ENCODE data around the gene ADAMTSL5. TPM values are rescaled to one million over a fixed set of nuclear protein-coding genes. Genes with fewer than 3 reads are reported as not detected.

The ADAMTSL5 gene
- total RNA-seq, 1 experiment from 2014 or later: 20.6 TPM

- POLR2A ChIA-PET: no interaction called here
- H3K9me3 ChIP-seq (ENCODE audit: control insufficient read depth, insufficient read depth, low read depth, low read length): no peaks in the 10 kb centered on the region
- H3K4me3 ChIP-seq (ENCODE audit: low read depth in 2 of 2, low read length in 2 of 2): no peak overlapping the region
- no peaks in the 10 kb centered on the region for H3K4me1 ChIP-seq (ENCODE audit: control insufficient read depth, insufficient read depth, low read length)
- ATAC-seq (no peak), DNase-seq (ENCODE audit: low read depth, low spot score) (no peak)
- intact Hi-C loops (cut with micrococcal nuclease; ENCODE audit: unreplicated experiment) (no loop called here), in situ Hi-C loops (cut with HindIII; ENCODE audit: low pct_unique_long_range_greater_than_20kb, low sequenced_read_pairs) (no loop called here)
- BruUV-seq (replicated peaks): no TSS peak
- H3K27me3 ChIP-seq (ENCODE audit: control insufficient read depth, insufficient read depth, low read length): no peaks in the 10 kb centered on the region; the same call in 1 of the 2 replicates
- H3K27ac ChIP-seq (ENCODE audit: low read length): no peak overlapping the region
- H3K36me3 ChIP-seq (ENCODE audit: control insufficient read depth, insufficient read depth, low read length): no peaks in the 10 kb centered on the region
- CTCF ChIA-PET: no interaction called here
- no peak for TF ChIP-seq TCF7L2 (IDR thresholded peaks at IDR 0.05; ENCODE audit: low read depth, low read length)
- no peak for TF ChIP-seq REST (IDR thresholded peaks at IDR 0.05; ENCODE audit: insufficient read depth in 1 of 2, low read depth in 2 of 2, low read length in 1 of 2)
- no peak for TF ChIP-seq CTCF (IDR thresholded peaks at IDR 0.05)
- no peak for TF ChIP-seq POLR2AphosphoS5 (IDR thresholded peaks at IDR 0.05; ENCODE audit: low read depth, low read length)
- TF ChIP-seq SIN3A (IDR thresholded peaks at IDR 0.05; ENCODE audit: borderline replicate concordance, insufficient read depth, low read depth, low read length): no peak
These were observed 16.6 kb upstream of the ADAMTSL5 start for GRCh38 chr19:1529430-1529816.

GRCh38 chr19:1528596-1529429 lies 16.0 kb upstream of the ADAMTSL5 start:
- Histone ChIP-seq H3K4me3 (ENCODE audit: low read depth in 2 of 2, low read length in 2 of 2) (no peak overlapping the region), H3K27ac (ENCODE audit: low read length) (no peak overlapping the region), H3K9me3 (ENCODE audit: control insufficient read depth, insufficient read depth, low read depth, low read length) (no peaks in the 10 kb centered on the region), H3K27me3 (ENCODE audit: control insufficient read depth, insufficient read depth, low read length) (no peaks in the 10 kb centered on the region; the same call in 1 of the 2 replicates), H3K4me1 (ENCODE audit: control insufficient read depth, insufficient read depth, low read length) (no peaks in the 10 kb centered on the region), H3K36me3 (ENCODE audit: control insufficient read depth, insufficient read depth, low read length) (no peaks in the 10 kb centered on the region)
- in situ Hi-C loops (cut with HindIII; ENCODE audit: low pct_unique_long_range_greater_than_20kb, low sequenced_read_pairs) (no loop called here), intact Hi-C loops (cut with micrococcal nuclease; ENCODE audit: unreplicated experiment) (no loop called here)
- no TSS peak for BruUV-seq (replicated peaks)
- ATAC-seq (no peak), DNase-seq (ENCODE audit: low read depth, low spot score) (no peak)
- POLR2A ChIA-PET: no interaction called here
- CTCF ChIA-PET: no interaction called here
- TF ChIP-seq REST (IDR thresholded peaks at IDR 0.05; ENCODE audit: insufficient read depth in 1 of 2, low read depth in 2 of 2, low read length in 1 of 2) (no peak), POLR2AphosphoS5 (IDR thresholded peaks at IDR 0.05; ENCODE audit: low read depth, low read length) (no peak), SIN3A (IDR thresholded peaks at IDR 0.05; ENCODE audit: borderline replicate concordance, insufficient read depth, low read depth, low read length) (no peak), CTCF (IDR thresholded peaks at IDR 0.05) (no peak), TCF7L2 (IDR thresholded peaks at IDR 0.05; ENCODE audit: low read depth, low read length) (no peak)

All from Panc1 (cell line).